NCI-H1092 treated with DMSO at 0.1 percent for 48 hours (cell line): Measurements from ENCODE around the gene BBOX1.
"Not testable (repeated sequence)": the region's sequence is repeated elsewhere in the genome, so short reads cannot be mapped to it uniquely, and the experiment has no call there.

Experiments used
- DNase-seq: peaks from one replicate; lab custom pipeline; 2025; lab: John Stamatoyannopoulos, UW

The BBOX1 gene

DNA sequence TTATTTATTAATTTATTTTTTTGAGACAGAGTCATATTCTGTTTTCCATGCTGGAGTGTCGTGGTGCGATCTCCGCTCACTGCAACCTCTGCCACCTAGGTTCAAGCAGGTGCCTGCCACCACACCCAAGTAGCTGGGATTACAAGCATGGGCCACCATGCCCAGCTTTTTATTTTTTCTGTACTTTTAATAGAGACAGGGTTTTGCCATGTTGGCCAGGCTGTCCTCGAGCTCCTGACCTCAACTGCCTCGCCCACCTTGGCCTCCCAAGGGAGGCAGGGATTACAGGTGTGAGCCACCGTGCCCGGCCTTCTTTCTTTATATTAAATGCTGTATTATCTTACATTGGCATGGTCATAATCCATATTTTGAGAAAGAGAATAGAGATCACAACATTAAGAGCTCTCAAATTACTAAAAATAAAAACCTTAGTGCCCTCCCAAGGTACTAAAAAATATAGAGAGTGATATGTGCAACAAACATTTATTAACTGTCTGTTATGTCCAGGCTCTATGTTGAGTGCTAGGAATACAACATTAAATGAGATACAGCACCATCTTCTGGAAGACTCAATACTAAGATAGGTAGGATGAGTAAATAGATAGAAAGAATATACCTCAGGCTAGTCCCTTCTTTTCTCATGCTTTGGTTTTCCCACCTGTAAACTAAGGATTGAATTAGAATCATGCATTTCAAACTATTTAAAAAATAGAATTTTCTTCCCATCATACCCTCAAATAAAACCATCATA is 84.1 kb downstream of the BBOX1 start:
- no peak for DNase-seq

DNA sequence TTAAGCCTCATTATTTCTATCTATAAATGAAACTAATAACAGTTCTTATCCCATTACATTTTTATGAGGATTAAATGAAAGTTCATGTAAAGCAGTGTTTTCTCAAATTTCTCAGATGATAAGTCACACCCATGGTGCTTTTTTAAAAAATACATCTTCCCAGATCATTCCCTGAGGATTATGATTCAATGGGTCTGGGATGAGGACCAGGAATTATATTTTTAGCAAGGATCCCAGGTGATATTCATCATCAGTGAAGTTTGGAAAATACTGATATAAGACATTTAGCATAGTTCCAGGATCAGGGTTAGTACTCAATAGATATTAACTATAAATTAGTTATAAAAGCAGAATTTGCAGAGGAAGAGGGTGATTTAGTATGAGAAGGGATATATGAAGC is 89.1 kb downstream of the BBOX1 start:
- DNase-seq, result no peak

DNA sequence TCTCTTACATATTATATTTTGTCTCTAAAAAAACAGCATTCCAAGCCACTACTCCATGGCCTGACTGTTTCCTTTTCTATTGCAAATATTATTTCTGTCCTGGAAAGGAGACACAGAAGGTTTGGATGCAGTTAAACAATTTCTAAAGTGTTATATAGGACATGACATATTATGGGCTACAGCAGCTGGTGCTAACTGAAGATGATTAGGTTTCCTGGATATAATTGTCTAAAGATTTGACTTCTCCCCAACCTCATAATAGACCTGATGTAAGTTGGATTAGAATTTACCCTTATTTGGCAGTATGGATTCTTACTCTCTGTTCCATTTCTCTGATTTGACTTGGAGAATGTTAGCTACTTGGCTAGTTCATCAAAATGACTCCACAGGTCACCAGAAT is 90.2 kb downstream of the BBOX1 start:
- DNase-seq, result no peak

DNA sequence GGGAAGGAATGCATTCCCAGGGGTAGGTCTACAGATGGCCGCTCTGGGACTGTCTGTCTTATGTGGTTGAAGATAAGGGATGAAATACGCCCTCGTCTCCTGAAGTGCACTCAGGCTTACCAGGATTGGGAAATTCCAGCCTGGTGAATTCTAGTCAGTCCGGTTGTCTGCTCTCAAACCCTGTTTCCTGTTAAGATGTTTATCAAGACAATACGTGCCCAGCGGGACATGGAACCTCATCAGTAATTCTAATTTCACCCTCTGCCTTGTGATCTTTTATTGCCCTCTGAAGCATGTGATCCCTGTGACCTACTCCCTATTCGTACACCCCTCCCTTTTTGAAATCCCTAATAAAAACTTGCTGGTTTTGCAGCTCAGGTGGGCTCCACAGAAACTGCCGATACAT is 95.3 kb downstream of the BBOX1 start:
- DNase-seq, result not testable (repeated sequence)

DNA sequence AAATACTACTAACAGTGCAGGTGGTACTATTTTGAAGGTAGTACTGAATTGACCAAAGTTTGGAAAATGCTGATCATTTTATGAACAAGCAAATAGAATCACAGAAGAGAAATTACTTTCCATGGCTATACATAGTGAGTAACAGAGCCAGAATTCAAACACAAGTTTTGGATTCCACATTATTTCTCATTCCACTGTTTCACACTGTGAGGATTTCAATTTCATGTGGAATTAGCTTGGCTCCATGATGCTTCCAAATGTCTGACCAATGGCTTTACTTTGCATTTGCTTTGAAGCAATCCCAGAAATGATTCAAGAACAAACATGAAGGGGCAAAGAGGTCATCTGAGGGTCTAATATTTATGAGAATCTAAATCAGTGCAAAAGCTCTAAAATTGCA is 98.1 kb downstream of the BBOX1 start:
- DNase-seq, result no peak

DNA sequence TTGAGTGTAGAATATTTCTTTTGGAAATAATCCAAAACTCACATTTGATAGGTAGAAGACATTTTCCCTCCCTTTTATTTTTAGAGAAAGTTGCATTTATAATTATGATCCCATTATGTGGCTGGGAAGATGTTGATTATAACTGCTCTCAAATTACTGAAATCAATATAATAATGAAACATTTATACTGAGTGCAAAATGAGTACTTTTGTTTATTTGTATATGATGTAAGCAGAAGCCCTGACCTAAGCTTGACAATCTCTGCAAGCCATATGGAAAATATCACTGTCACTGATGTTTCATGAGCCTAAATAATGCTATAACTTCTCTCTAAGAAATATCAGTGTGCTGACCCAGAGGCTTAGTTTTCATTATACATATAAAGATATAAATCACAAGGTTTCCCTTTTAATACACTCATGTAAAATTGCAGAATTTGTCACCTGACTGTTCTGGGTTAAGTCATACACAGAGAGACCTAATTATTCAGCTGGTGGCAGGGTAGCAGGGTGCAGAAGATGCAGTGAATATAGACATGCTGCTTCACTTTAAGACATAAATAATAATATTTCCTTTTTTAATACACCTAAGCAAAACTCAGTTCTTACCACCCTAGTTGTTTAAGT is 99.2 kb downstream of the BBOX1 start:
- DNase-seq, result no peak

DNA sequence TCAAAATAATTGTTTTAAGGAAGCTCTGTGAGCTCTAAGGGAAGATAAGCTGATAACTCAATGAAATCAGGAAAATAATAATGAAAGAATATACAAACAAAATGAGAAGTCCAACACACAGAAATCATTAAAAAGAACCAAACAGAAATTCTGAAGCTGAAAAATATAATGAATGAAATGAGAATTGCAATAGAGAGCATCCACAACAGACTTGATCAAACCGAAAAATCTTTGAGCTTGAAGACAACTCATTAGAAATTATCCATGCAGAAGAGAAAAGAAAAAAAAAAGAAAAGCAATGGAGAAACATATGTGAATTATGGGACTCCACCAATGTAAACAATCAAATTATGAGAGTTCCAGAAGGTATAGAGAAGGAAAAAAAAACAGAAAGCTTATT is 101.0 kb downstream of the BBOX1 start:
- no peak for DNase-seq

DNA sequence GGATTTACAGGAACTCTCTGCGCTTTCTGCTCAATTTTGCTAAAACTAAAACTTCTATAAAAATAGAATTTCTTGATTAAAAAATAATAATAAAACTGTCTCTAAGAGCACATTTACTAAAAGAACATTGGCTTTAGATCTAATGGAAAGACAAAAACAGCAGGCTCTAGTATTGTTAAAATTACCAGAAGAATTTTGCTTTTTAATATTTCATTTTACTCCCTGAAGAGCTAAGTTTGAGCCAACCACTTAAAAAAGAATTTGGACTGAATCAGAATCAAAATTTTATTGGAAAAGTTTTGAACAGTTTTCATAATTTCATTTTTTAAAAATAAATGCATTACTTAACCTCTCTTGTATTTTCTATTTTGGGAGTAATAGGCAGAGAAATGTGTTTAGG is 107.3 kb downstream of the BBOX1 start:
- no peak for DNase-seq

DNA sequence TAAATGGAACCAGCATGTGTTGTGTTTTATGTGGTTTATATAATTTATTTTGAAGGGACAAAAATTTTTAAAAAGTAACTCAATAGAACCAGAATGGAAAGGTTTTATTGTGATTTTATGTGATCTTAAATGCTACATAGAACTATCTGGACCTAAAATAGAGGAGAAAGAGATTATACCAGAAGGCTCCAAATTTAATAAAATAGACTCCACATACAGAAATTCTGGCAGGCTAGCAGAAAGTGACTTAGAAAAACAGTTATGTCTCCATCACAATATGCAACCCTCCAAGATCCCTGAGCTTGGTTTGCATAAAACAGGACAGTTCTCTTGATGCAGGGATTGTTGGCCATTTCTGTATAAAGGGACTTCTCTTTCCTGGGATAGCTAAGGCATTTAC is 107.9 kb downstream of the BBOX1 start:
- DNase-seq, result no peak

DNA sequence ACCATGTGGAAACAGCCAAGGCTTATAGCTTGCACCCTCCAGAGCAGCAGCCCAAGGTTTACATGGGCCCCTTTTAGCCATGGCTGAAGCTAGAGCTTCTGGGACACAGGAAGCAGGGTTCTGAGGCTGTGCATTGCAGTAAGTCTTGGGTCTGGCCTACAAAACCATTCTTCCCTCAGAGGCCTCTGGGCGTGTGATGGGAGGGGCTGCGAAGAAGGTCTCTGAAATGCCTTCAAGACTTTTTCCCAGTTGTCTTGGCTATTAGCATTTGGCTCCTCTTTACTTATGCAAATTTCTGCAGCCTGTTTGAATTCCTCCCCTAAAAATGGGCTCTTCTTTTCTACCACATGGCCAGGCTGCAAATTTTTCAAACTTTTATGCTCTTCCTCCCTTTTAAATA is 109.5 kb downstream of the BBOX1 start:
- DNase-seq, result no peak

DNA sequence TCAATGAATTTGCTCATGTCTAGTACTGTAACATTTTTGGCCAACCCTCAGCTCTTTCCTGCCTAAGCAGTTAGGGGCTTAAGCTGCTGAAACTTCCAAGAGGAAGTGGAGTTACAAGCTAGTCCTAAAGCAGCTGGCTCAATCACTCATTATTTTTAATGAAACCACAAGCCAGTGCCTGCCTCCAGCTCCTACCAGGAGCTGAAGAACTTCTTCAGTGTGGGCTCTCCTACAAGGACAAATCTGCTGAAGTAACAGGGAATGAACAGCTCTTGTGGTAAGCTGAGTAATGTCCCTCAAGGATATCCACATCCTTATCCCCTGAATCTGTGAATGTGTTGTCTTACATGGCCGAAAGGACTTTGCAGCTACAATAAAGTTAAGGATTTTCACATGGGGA is 112.5 kb downstream of the BBOX1 start:
- no peak for DNase-seq

DNA sequence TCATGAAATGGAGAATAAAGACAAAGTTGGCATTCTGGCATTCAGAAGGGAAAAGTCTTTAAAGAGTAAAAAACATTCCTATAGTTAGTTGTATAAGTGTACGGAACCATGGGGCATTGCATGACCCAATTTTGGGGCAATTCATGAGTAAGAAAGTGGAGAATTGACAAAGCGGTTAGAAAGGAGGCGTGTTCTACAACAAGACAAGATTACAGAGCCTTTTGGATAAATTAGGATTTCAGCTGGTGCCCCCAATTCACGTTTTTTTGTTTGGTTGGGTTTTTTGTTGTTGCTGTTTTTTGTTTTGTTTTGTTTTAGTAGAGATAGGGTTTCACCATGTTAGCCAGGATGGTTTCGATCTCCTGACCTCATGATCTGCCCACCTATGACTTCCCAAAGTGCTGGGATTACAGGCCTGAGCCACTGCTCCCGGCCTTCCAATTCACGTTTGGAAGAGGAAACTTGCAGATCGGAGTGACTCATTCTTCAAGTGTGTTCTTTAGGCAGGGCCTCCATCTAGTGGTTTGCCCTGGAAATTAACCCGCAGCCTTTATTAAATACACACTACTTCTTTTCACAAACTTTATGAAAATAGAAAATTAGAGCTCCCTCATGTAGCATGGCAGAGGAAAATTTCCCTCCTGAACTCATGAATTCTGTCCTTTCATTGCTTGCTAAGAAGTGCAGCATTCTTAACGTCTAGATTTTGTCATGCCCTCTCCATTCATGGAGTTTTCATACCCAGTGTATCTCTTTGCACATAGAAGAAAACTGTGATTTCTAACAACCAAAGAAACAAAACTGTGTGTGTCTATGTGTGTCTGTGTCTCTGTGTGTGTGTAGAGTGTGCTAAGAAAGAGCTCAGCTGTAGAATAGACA is 118.1 kb downstream of the BBOX1 start:
- DNase-seq, result peak; percentile 44

DNA sequence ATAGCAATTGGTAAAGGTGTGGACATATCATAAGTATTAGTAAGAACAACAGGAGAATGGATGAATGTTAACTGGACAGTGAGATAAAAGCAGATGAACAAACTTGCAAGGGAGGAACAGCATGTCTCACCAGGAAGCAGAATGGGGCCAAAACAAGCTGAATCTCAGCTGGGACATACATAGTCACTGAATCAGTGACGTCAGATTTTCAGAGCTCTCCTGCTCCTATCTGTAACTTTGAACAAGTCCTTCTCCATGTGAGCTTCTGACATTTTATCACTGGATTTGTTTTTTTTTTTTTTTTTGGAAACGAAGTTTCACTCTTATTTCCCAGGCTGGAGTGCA is 118.7 kb downstream of the BBOX1 start:
- no peak for DNase-seq

DNA sequence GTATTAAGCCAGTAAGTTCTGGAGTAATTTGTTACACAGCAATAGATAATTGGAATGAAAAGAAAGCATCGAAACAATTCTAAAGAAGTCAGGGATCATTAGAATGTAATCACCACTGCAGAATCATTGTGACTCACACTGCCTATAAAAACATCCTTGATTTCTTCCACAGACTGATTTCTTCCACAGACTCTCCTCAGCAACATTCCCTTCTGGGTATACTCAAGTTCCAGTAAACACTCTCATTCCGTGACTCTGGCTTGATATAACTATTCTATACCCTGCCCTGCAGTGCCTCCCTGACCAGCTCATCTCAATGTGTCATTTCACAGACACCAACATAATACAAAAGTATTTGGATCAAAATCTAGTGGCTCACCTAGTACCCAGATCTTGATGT is 120.5 kb downstream of the BBOX1 start:
- DNase-seq, result no peak

DNA sequence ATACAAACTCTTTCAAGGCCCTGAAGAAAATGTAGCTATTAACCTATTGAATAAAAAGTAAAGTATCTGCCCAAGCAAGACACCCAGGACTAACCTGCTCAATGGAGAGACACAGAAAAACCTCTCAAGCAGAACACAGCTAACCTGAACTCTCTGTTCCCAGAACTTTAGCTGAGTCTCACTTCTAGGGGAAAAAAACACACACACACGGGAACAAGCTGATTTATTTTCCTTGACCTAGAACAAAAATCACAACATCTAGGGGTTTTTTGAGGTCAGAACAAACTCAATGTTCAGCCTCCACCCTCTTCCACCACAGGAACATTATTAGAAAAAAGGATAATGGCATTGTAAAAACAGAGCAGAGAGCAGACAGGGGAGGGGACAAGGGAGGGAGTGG is 121.6 kb downstream of the BBOX1 start:
- DNase-seq, result no peak

DNA sequence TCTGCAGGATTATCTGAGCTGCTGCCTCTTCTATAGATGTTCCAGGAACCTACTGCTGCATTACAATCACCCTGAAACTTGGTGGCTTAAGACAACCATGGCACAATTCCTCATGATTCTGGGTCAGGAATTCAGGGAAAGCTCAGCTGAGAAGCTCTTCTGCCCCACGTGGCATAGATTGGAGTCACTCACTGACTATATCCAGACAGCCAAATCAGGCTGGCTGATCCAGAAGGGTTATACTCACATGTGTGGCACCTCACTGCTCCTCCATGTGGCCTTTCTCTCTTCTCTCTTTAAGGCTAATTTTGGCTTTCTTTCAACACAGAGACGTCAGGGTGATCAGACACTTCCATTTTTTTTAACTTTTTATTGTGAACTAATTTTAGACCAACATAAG is 125.5 kb downstream of the BBOX1 start:
- DNase-seq, result no peak

DNA sequence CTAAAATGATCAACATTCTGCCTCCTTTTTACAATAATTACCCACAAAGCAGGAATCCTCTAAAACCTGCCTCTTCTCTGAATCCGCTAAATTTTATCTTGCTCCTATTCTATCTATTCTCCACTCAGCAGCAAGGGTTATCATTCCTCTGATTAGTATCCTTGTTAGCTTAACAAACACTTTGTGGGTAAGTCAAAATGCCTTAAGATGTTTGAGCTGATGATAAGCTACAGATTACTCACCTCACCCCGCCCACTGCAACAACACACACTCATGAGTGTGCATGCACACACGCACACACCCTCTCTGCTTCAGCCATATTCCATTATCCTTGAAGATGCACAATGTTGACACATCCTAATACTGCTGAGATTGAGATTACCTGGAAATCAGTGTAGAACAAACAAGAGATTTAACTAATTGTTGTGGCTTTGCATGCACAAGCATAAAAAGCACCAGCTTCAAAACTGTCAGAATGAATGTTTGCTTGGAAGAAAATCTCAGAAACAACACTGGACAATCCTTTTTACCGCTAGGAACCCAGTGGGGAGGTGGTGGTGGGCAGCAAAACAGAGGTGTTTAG is 130.9 kb downstream of the BBOX1 start:
- no peak for DNase-seq

DNA sequence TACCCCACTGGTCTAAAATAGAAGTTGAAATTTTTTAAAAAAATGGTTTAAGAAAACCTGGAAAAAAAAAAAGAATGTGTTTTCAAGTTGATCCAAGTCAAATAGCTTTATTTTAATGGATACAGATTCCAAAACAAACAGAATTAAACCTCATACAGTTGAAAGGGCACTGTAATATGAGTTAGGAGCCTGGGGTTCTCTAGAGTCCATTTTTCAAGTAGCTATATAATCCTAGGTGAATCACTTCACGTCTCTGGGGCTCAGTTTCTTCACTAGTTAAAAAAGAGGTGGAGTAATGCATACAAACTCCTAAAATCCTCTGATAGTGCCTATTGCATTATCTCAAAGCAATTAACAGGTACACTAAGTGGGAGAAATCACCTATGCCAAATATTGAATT is 132.9 kb downstream of the BBOX1 start:
- DNase-seq, result peak; percentile 75

DNA sequence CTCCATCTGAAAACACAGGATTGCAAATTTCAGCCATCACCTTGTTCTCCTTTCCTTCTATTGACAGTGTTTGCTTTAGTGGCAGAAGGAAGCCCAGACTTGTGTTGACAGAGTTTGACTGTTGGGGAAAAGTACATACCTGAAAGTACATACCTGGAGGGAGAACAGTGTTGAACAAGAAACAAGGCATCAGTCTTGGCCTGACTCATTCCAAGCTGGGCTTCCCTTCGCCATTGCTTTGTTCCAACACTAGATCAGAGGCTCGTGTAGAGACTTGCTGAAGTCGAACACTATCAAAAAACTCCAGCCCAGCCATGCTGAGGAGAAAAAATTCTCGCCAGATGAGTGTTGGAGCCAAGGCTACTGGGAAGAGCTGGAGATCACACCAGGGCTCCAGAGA is 133.4 kb downstream of the BBOX1 start:
- DNase-seq, result no peak

DNA sequence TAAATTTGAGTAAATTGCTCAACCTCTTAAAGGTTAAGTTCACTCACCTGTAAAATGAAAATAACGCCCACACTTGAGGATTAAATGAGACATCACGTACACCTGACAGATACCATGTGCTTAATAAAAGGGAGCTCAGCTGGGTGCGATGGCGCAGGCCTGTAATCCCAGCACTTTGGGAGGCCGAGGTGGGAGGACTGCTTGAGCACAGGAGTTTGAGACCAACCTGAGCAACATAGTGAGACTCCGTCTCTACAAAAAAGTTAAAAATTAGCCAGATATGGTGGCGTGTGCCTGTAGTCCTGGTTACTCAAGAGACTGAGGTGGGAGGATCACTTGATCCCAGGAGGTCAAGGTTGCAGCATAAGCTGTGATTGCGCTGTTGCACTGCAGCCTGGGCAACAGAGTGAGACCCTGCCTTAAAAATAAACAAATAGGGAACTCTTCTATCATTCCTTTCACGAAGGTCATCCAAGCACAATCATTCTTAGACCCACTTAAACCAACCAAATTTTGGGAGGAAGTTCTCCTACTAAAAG is 134.1 kb downstream of the BBOX1 start:
- DNase-seq, result no peak

DNA sequence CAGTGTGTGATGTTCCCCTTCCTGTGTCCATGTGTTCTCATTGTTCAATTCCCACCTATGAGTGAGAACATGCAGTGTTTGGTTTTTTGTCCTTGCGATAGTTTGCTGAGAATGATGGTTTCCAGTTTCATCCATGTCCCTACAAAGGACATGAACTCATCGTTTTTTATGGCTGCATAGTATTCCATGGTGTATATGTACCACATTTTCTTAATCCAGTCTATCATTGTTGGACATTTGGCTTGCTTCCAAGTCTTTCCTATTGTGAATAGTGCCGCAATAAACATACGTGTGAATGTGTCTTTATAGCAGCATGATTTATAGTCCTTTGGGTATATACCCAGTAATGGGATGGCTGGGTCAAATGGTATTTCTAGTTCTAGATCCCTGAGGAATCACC is 134.9 kb downstream of the BBOX1 start:
- DNase-seq, result not testable (repeated sequence)
